RWPE2 (cell line): Measurements from ENCODE around the gene TENM4.

Source experiments
- ATAC-seq: fragments of 200-7000 bp; cut with Tn5 transposase; 3 replicates; pipeline ENCODE4 v1.9.1; 2021; ENCODE audit warnings: low read depth
- DNase-seq: peaks from one replicate; pipeline ENCODE4 v3.0.0-alpha.2; 2020; ENCODE audit warnings: low spot score
- H3K27ac ChIP-seq: fragments of 450-650 bp; 2 replicates; pipeline ENCODE4 v1.5.1; 2017; ENCODE audit warnings: mild to moderate bottlenecking; ENCODE audit not compliant: poor library complexity, severe bottlenecking
- H3K27me3 ChIP-seq: fragments of 250-450 bp; sonication (Bioruptor Pico); 2 replicates; pipeline ENCODE4 v1.5.1; 2021; ENCODE audit warnings: mild to moderate bottlenecking, moderate library complexity; ENCODE audit not compliant: insufficient read depth, poor library complexity, severe bottlenecking
- H3K36me3 ChIP-seq: fragments of 250-450 bp; sonication (Bioruptor Pico); 2 replicates; pipeline ENCODE4 v1.5.1; 2020; ENCODE audit warnings: low read depth, mild to moderate bottlenecking, moderate library complexity
- H3K4me1 ChIP-seq: fragments of 250-450 bp; sonication (Bioruptor Pico); 2 replicates; pipeline ENCODE4 v1.5.1; 2021; ENCODE audit warnings: mild to moderate bottlenecking, moderate library complexity; ENCODE audit not compliant: insufficient read depth, poor library complexity, severe bottlenecking
- H3K4me3 ChIP-seq: fragments of 250-450 bp; sonication (Bioruptor Pico); 2 replicates; pipeline ENCODE4 v1.5.1; 2021; ENCODE audit warnings: mild to moderate bottlenecking, moderate library complexity; ENCODE audit not compliant: severe bottlenecking
- H3K9me3 ChIP-seq: fragments of 250-450 bp; sonication (Bioruptor Pico); 2 replicates; pipeline ENCODE4 v1.5.1; 2021; ENCODE audit warnings: mild to moderate bottlenecking, moderate library complexity; ENCODE audit not compliant: severe bottlenecking
- CTCF ChIP-seq: fragments of 450-650 bp; IDR thresholded peaks from one replicate; pipeline ENCODE4 v1.5.1; 2017; ENCODE audit warnings: mild to moderate bottlenecking, moderate library complexity; ENCODE audit not compliant: poor library complexity, severe bottlenecking

The TENM4 gene

GRCh38 chr11:79313530-79313913, 127.3 kb downstream of the TENM4 start:
- Histone ChIP-seq H3K4me3 (no peak overlapping the region), H3K36me3 (no peaks in the 10 kb centered on the region), H3K9me3 (no peaks in the 10 kb centered on the region), H3K4me1 (no peaks in the 10 kb centered on the region), H3K27me3 (no peaks in the 10 kb centered on the region), H3K27ac (no peak overlapping the region)
- TF ChIP-seq CTCF = no peak
- ATAC-seq = no peak
- no peak for DNase-seq

GRCh38 chr11:79312617-79313529, 128.0 kb downstream of the TENM4 start:
- DNase-seq (no peak), ATAC-seq (no peak)
- no peaks in the 10 kb centered on the region for H3K4me1 ChIP-seq
- no peaks in the 10 kb centered on the region for H3K27me3 ChIP-seq
- H3K9me3 ChIP-seq = no peaks in the 10 kb centered on the region
- no peaks in the 10 kb centered on the region for H3K36me3 ChIP-seq
- H3K4me3 ChIP-seq = no peak overlapping the region
- no peak overlapping the region for H3K27ac ChIP-seq
- no peak for TF ChIP-seq CTCF

- Histone ChIP-seq H3K36me3 (no peaks in the 10 kb centered on the region), H3K27me3 (no peaks in the 10 kb centered on the region), H3K9me3 (no peaks in the 10 kb centered on the region), H3K4me3 (no peak overlapping the region), H3K4me1 (no peaks in the 10 kb centered on the region), H3K27ac (no peak overlapping the region)
- DNase-seq (no peak), ATAC-seq (no peak)
- no peak for TF ChIP-seq CTCF
Observed at GRCh38 chr11:79311461-79311860, 129.4 kb downstream of the TENM4 start.

- no peak overlapping the region for H3K4me3 ChIP-seq
- no peak overlapping the region for H3K27ac ChIP-seq
- no peaks in the 10 kb centered on the region for H3K9me3 ChIP-seq
- H3K27me3 ChIP-seq = no peaks in the 10 kb centered on the region
- DNase-seq (no peak), ATAC-seq (no peak)
- TF ChIP-seq CTCF = no peak
- H3K4me1 ChIP-seq = no peaks in the 10 kb centered on the region
- no peaks in the 10 kb centered on the region for H3K36me3 ChIP-seq
Observed at GRCh38 chr11:79309407-79309806, 131.4 kb downstream of the TENM4 start.

GRCh38 chr11:79308429-79308828, 132.4 kb downstream of the TENM4 start:
- Histone ChIP-seq H3K27ac (no peak overlapping the region), H3K9me3 (no peaks in the 10 kb centered on the region), H3K4me1 (no peaks in the 10 kb centered on the region), H3K4me3 (no peak overlapping the region), H3K36me3 (no peaks in the 10 kb centered on the region), H3K27me3 (no peaks in the 10 kb centered on the region)
- ATAC-seq (no peak), DNase-seq (no peak)
- no peak for TF ChIP-seq CTCF
